Measurements from ENCODE around the gene HNRNPDL. TPM values are rescaled to one million over a fixed set of nuclear protein-coding genes. Genes with fewer than 3 reads are reported as not detected.

Gene HNRNPDL
- total RNA-seq, 1 donor from 2014 or later, result 140 TPM

DNA sequence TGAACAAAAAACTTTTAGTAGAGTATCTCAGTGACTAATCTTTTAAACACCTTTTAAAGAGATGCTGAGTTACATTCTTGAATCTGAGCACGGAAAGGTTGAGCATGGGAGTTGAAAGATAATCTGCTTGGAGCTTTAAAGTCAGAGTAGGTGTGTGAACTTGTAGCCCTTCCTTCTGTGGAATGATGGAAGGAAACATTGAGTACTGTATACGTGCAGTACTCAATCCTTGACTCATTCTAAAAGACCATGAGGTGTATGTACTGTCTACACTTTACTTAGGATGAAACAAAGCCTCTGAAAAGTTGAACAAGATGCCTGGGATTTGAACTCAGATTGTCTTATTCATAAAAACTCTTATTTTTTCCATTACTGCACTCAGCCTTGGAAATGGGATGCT, 3.5 kb upstream of the HNRNPDL start:
- TF ChIP-seq, protein P1, sequence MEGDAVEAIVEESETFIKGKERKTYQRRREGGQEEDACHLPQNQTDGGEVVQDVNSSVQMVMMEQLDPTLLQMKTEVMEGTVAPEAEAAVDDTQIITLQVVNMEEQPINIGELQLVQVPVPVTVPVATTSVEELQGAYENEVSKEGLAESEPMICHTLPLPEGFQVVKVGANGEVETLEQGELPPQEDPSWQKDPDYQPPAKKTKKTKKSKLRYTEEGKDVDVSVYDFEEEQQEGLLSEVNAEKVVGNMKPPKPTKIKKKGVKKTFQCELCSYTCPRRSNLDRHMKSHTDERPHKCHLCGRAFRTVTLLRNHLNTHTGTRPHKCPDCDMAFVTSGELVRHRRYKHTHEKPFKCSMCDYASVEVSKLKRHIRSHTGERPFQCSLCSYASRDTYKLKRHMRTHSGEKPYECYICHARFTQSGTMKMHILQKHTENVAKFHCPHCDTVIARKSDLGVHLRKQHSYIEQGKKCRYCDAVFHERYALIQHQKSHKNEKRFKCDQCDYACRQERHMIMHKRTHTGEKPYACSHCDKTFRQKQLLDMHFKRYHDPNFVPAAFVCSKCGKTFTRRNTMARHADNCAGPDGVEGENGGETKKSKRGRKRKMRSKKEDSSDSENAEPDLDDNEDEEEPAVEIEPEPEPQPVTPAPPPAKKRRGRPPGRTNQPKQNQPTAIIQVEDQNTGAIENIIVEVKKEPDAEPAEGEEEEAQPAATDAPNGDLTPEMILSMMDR (IDR thresholded peaks at IDR 0.05), result no peak
- intact Hi-C loops (cut with DNase I), result no loop called here
- Histone ChIP-seq H3K4me1 (peaks cover 20% of the 10 kb centered on the region), H3K27ac (no peak overlapping the region), H3K36me3 (no peaks in the 10 kb centered on the region), H3K4me3 (no peak overlapping the region), H3K27me3 (ENCODE audit: low read depth) (no peaks in the 10 kb centered on the region), H3K9me3 (no peaks in the 10 kb centered on the region)
- ATAC-seq, result no peak
- no peak for DNase-seq

DNA sequence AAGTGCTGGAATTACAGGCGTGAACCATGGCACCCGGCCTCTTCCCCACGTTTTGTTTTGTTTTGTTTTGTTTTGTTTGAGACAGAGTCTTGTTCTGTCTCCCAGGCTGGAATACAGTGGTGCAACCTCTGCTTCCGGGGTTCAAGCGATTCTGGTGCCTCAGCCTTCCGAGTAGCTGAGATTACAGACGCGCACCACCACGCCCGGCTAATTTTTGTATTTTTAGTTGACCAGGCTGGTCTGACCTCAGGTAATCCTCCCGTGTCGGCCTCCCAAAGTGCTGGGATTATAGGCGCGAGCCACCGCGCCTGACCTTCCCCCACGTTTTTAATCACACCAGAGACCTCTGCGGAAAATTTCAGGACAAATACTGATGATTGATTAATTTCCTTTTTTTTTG, 2.3 kb upstream of the HNRNPDL start:
- H3K4me1 ChIP-seq, result peaks cover 27% of the 10 kb centered on the region
- no peak for ATAC-seq
- TF ChIP-seq, protein P1 (IDR thresholded peaks at IDR 0.05), result no peak
- no peak overlapping the region for H3K4me3 ChIP-seq
- intact Hi-C loops (cut with DNase I), result no loop called here
- no peak overlapping the region for H3K27ac ChIP-seq
- no peak for DNase-seq
- no peaks in the 10 kb centered on the region for H3K27me3 ChIP-seq (ENCODE audit: low read depth)
- H3K36me3 ChIP-seq, result peaks cover 5% of the 10 kb centered on the region
- no peaks in the 10 kb centered on the region for H3K9me3 ChIP-seq

DNA sequence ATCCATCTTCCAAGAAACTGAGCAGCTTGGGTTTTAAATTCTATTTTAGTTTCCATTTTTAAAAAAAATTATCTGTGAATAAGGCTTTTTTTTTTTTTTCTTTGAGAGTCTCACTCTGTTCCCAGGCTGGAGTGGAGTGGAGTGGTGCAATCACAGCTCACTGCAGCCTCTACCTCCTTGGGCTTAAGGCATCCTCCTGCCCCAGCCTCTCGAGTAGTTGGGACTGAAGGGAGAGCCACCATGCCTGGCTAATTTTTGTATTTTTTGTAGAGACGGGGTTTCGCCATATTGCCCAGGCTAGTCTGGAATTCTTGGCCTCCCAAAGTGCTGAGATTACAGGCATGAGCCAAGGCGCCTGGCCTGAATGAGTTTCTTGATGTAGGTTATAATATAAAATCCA, 1.6 kb upstream of the HNRNPDL start:
- intact Hi-C loops (cut with DNase I), result no loop called here
- no peak for ATAC-seq
- H3K4me1 ChIP-seq, result peaks cover 28% of the 10 kb centered on the region
- H3K36me3 ChIP-seq, result peaks cover 13% of the 10 kb centered on the region
- no peak overlapping the region for H3K27ac ChIP-seq
- DNase-seq, result no peak
- H3K27me3 ChIP-seq (ENCODE audit: low read depth), result no peaks in the 10 kb centered on the region
- TF ChIP-seq, protein P1 (IDR thresholded peaks at IDR 0.05), result no peak
- H3K9me3 ChIP-seq, result no peaks in the 10 kb centered on the region
- H3K4me3 ChIP-seq, result peak overlapping the region; percentile 95

DNA sequence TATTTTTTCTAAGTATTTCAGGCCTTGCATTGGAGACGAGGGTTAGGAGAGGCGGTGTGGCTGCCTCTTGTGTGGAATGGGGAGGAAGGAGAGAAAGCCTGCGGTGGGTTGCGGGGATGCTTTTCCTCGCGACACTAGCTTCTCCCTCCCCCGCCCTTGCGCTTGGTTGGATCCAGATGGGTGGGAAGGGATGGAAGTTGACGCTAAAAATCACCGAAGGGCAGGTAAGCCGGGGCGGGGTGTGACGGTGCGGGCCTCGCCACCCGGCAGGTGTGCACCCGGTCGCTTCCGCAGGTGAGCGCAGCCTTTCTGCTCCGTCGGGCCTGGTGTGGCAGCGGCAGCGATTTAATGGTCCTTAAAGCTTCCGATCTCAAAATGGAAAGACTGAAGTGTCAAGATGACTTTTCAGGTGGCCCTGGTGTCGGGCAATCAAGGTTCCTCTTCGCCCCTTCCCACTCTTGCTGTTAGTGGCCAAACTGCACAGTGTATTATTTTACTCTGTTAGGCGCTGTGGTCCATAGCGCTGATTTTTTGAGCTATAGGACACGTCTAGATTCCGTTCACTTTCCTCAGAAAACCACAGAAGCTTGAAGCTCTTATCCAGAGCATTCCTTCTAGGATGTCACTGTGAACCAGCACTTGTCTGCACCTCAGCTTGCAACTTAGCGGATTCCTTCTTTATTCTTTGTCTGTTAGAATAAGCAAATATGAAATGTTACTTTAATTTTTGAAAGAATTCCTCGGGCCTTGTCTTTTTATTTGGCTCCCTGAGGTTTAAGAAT, 893 bp upstream of the HNRNPDL start:
- no peaks in the 10 kb centered on the region for H3K9me3 ChIP-seq
- H3K27me3 ChIP-seq (ENCODE audit: low read depth), result no peaks in the 10 kb centered on the region
- H3K36me3 ChIP-seq, result peaks cover 19% of the 10 kb centered on the region
- peaks cover 35% of the 10 kb centered on the region for H3K4me1 ChIP-seq
- H3K27ac ChIP-seq, result peak overlapping the region; percentile 98
- peak overlapping the region; percentile 95 for H3K4me3 ChIP-seq
- DNase-seq (peak; percentile 65), ATAC-seq (peak in 1 of 2 donors; percentile 17)
- TF ChIP-seq, protein P1 (IDR thresholded peaks at IDR 0.05), result no peak
- intact Hi-C loops (cut with DNase I), result no loop called here

DNA sequence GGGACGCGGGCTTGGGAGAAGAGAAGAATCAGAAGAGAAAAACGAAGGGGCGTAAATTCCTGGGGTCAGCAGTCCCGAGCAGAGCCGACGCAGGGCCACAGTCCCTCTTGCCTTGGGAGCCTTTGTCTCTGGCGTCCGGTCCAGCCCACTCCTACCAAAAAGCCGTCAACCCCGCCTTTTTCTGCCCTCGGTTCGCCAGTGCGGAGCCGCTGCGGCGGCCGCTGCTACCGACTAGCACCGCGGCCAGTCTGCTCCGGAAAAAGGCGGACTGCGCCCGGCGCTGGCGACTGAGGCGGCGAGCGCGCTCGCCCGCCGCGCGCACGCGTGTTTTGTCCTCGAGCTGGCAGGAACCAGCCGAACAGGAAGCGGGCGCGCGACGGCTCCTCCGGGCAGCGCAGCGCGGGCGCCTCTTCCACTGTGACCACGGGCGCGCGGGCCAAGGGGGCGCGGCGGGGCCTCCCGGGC, 502 bp downstream of the HNRNPDL start:
- DNase-seq (no peak), ATAC-seq (peak in 1 of 2 donors; percentile 6)
- no peaks in the 10 kb centered on the region for H3K9me3 ChIP-seq
- TF ChIP-seq, protein P1 (IDR thresholded peaks at IDR 0.05), result no peak
- intact Hi-C loops (cut with DNase I), result loop anchor here (10.0 kb wide), 1 partner anchor 55 kb away; the partner anchor contains the start of gene HNRNPD
- peaks cover 46% of the 10 kb centered on the region for H3K4me1 ChIP-seq
- peak overlapping the region; percentile 98 for H3K27ac ChIP-seq
- no peaks in the 10 kb centered on the region for H3K27me3 ChIP-seq (ENCODE audit: low read depth)
- peak overlapping the region; percentile 95 for H3K4me3 ChIP-seq
- H3K36me3 ChIP-seq, result peaks cover 33% of the 10 kb centered on the region

All from lower lobe of right lung (tissue), 2 donors.